NCI-H2029 treated with DMSO at 0.1 percent for 48 hours (cell line): Measurements from ENCODE around the gene HOXD4.

Experiments
- DNase-seq: peaks from one replicate; lab custom pipeline; 2025; lab: John Stamatoyannopoulos, UW

HOXD4 gene

GRCh38 chr2:176187899-176188773 is 36.8 kb downstream of the HOXD4 start, which contains the start of gene HOXD1:
HOXD1 (plus strand) TSS chr2:176188668; CDS start chr2:176188802, 134 bp downstream.
- DNase-seq: peak; percentile 29

- DNase-seq: no peak
Measured at GRCh38 chr2:176188774-176189680, 37.7 kb downstream of the HOXD4 start.

GRCh38 chr2:176189681-176190641 is 38.6 kb downstream of the HOXD4 start:
- DNase-seq: no peak

GRCh38 chr2:176192351-176192750 is 41.0 kb downstream of the HOXD4 start:
- DNase-seq: no peak

- DNase-seq: no peak
Measured at GRCh38 chr2:176193048-176193447, 41.7 kb downstream of the HOXD4 start.

- DNase-seq: no peak
Measured at GRCh38 chr2:176199902-176200301, 48.6 kb downstream of the HOXD4 start.

- DNase-seq: no peak
Measured at GRCh38 chr2:176200971-176201370, 49.6 kb downstream of the HOXD4 start.

- no peak for DNase-seq
Measured at GRCh38 chr2:176202491-176202890, 51.1 kb downstream of the HOXD4 start.
